HG03135 (cell line): ENCODE data around the gene ATP8B4.

ENCODE experiments used
- ATAC-seq: cut with Tn5 transposase; IDR thresholded peaks from one replicate; pipeline ENCODE4 v1.9.1; 2021; ENCODE audit warnings: mild to moderate bottlenecking, moderate library complexity; ENCODE audit not compliant: unreplicated experiment

The ATP8B4 gene

GRCh38 chr15:49901996-49902684, 216.9 kb downstream of the ATP8B4 start:
- ATAC-seq: no peak

GRCh38 chr15:49901321-49901720, 217.7 kb downstream of the ATP8B4 start:
- no peak for ATAC-seq

- ATAC-seq: no peak
Measured at GRCh38 chr15:49900903-49901235, 218.2 kb downstream of the ATP8B4 start.

GRCh38 chr15:49900006-49900902, 218.8 kb downstream of the ATP8B4 start:
- no peak for ATAC-seq

GRCh38 chr15:49898575-49899283, 220.3 kb downstream of the ATP8B4 start:
- ATAC-seq: no peak

- ATAC-seq: no peak
Measured at GRCh38 chr15:49898097-49898496, 220.9 kb downstream of the ATP8B4 start.

GRCh38 chr15:49895347-49896223, 223.4 kb downstream of the ATP8B4 start:
- no peak for ATAC-seq

GRCh38 chr15:49890689-49891088, 228.3 kb downstream of the ATP8B4 start:
- no peak for ATAC-seq

GRCh38 chr15:49889536-49889935, 229.5 kb downstream of the ATP8B4 start:
- no peak for ATAC-seq

- no peak for ATAC-seq
Measured at GRCh38 chr15:49888734-49889133, 230.3 kb downstream of the ATP8B4 start.

GRCh38 chr15:49888323-49888693, 230.7 kb downstream of the ATP8B4 start:
- ATAC-seq: no peak

- no peak for ATAC-seq
Measured at GRCh38 chr15:49887659-49888322, 231.2 kb downstream of the ATP8B4 start.

GRCh38 chr15:49883121-49883520, 235.9 kb downstream of the ATP8B4 start:
- no peak for ATAC-seq

- no peak for ATAC-seq
Measured at GRCh38 chr15:49881866-49882265, 237.2 kb downstream of the ATP8B4 start.

GRCh38 chr15:49881433-49881832, 237.6 kb downstream of the ATP8B4 start:
- no peak for ATAC-seq

- no peak for ATAC-seq
Measured at GRCh38 chr15:49877873-49878521, 241.0 kb downstream of the ATP8B4 start.

- ATAC-seq: no peak
Measured at GRCh38 chr15:49877117-49877872, 241.7 kb downstream of the ATP8B4 start.

- ATAC-seq: no peak
Measured at GRCh38 chr15:49876401-49877038, 242.5 kb downstream of the ATP8B4 start.
